GM21390 (cell line): ENCODE measurements around the gene DNMT3A.

Experiments
- ATAC-seq: cut with Tn5 transposase; IDR thresholded peaks from one replicate; pipeline ENCODE4 v1.9.1; 2021; ENCODE audit not compliant: unreplicated experiment

DNMT3A gene

DNA sequence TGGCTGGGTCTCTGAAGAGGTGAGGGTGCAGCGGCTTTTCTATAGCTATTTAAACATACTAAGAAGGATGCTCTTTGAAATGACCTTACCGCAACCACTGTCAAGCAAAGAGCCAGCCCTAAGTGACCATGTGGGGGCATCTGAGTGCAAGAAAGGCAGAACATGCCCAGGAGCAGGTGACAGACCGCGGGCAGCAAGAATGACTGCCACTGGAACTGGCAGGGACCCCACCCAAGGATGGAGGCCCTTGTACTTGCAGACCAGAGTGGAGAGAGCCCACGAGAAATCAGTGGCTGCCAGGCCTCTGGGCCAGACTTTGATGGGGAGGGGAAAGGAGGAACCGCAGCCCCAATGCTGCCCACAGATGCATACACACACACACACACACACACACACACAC is 33.1 kb downstream of the DNMT3A start:
- no peak for ATAC-seq

DNA sequence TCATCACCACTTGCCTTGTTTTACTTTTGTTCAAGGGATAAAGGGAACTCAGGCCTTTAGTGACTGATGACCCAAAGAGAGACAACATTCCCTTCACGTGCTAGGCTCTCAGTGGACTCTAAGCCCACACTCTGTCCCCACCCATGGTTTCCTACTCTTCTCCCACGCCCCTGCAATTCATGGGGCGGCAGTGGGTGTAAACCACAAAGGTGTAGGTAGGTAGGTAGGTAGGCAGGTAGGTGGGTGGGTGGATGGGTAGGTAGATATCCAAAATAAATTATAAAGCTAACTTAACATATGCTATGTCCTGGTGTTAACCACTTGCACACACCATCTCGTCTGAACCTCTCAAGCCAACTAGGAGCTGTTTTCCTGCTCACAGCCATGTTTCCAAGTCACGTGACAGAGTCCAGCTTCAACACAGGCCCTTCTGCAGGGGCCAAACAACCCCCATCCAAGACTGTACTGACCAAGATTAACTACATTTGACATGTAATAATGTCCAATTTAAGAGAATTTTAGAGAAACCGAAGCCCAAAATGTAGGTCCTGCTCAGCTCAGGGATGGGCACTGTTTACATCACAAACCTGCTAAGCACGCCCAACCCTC is 33.7 kb downstream of the DNMT3A start:
- no peak for ATAC-seq

DNA sequence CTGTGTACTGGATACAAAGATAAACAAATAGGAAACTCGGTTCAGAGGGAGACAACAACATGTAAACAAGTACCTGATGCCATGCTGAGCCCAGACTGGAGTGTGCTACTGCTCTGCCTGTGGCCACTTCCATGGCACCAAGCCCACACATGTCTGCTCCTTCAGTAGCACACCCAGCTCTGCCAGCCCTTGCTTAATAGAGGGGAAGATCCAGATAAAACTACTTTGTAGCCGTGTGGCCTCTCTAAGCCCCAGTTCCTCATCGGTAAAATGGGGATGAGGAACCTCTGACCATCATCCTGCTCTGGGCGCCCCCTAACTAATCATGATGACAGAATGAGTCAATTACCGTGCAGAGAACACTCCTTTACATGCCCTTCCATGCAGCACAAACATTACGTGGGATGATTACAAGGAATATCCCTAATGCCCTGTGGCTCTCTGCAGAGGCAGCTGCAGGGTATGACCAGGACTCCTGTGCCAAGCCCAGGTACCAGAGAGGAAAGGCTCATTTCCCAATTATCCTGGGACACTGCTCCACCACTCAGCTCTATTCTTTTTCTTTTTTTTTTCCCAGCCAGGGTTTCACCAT is 34.9 kb downstream of the DNMT3A start:
- ATAC-seq: no peak

DNA sequence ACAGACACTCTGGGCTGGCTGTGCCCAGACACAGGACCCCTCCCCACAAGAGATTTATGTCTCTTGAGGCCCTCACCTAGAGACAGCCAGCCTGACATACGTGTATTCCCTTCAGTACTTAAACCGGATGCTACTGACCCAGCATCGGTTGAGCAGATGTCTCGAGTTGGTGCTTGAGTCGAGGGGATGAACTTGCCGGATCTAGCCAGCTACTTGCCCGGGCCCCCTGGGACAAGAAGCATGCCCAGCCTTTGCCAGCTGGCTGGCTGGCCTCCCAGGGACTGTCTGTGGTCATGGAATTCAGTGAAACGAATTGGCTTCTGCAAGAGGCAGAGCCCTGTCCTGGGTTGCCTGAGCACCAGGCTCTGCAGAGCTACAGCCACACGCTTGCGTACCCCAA is 36.0 kb downstream of the DNMT3A start:
- ATAC-seq: no peak

DNA sequence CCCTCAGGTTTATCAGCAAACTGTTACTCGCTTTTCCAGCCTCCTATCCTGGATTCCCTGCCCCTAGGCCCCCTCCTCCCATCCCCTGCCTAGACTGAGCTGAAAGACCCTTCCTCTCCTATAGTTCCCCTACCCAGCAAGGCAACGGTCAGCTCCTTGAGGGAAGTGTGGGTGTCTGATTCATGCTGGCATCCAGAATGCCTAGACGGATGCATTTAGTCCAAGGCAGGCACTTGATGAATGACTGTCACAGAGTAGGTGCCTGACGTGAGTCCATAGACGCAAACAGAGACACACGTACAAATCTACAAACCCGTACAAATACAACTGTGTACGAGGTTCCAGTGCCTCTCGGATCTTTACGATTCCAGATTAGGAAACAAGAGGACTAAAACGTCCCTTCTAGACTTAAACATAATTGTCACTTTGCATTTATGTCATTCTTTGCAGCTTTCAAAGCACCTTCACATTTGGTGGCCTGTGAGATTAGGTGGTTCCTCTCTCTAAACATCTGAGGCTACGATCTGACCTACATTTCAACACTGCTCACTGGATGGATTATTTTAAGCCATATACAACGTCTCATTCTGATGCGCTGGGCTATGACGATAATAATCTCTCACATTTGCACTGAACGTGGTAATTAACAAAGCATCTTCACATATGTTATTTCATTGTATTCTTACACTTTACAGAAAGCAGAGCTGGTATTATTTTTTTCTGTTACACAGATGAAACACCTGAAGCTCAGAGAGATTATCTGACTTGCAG is 36.7 kb downstream of the DNMT3A start:
- ATAC-seq: no peak

DNA sequence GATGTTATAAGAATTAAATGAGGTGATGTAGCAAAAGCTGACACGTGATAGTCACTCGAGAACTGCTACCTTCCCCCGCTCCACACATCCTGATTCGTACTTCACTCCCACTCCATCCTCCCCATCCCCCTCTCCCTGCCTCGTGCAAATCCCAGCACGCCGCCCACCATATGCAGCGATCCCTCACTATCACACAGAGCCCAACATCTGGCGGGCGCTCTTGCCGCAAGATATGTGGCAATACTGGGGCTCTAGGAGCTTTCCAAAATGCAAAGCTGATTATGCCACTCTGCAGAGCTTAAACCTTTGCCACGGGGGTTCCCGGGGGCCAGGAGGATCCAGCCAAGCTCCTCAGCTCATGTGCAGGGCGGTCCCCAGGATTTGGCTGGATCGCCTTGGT is 37.4 kb downstream of the DNMT3A start:
- no peak for ATAC-seq

DNA sequence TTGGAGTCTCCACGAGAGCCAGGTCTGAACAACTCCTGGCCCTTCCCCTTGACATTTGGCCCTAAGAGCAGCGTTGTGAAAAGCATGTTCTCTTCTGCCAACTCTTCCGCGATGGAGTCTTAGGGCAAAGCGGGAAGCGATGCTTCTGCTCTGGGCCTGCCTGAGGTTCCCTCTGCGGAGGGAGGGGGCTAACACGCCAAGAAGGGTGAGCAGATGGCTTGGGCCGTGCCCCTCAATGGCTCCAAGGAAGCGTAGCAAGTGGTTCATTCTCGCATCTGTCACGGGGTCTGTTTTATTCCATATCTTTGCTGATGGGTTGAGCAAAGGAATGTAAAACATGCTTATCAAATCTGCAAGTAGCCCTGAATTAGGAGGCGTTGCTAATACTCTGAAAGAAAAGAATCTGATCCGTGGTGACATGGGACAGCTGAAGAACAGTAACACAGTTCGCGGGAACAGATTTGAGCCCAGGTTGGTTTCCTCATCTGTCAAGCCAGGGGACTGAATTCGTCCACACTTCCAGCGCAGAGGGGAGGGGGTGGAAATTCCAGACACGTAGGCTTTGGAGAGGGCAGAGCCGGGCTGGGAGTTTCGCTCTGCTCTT is 38.0 kb downstream of the DNMT3A start:
- ATAC-seq: no peak

DNA sequence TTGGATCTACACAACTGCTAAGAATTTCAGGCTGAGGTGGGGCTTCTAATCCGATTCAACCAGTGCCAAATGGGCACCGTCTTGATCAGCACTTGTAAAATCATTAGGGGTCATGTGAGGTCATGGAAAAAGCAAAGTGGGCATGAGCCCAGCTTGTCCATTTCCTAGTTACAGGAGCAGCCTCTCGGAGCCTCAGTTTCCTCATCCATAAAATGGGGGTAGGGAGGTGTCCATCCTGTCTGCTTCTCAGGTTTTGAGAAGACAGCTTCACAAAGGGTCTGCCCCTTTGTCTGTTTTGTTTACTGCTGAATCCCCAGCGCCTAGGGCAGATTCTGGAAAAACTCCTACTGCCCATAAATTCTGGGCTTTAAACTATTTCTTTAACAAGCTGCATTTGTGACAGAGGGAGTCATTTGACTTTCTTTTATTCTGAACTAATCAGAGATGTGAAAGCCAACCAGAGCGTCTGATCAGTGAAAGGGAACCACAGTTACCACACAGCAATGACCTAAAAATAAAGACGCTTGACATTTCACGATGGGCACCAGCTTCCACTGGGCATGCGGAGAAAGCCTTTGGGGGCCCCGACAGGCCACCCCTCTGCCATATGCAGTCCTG is 38.9 kb downstream of the DNMT3A start:
- ATAC-seq: no peak

DNA sequence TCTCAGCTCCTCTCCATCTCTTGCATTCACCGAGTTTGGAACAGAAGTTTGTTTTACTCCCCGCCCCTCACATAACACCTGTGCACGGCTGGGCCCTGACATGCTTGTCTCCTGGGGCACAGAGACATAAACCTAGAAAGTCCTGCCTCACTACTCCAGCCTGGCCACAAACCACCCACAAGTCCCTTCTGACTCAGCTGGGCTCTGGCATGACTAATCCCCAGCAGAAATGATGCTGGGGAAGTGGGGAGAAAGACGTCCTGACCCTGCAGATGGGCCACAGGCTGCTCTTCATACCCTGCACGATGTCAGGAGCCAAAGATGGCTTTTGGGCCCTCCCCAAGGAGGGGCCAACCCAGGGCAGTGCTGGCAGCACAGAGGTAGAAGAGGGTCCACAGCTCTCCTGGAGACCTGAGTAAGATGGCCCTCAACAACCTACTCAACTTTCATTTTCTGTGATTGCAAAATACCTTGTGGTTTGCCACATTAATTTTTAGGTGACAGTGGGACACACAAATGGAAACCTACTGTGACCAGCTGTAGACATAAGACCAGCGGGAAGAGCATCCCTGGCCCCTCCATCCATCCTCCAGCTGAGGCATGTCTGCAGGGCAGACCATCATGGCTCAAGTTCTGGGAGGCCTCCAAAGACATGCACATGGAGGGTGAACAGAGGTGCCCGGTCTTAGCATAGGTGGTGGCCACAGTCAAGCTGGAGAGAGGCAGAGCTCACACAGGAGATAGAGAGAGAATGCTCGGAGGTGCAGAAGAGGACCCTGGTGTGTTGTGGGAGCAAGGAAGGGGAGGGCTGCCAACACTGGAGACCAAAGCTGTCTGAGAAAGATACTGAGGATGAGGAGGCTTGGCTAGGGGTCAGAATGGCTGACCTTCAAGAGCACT is 40.0 kb downstream of the DNMT3A start:
- ATAC-seq: peak; percentile 95

DNA sequence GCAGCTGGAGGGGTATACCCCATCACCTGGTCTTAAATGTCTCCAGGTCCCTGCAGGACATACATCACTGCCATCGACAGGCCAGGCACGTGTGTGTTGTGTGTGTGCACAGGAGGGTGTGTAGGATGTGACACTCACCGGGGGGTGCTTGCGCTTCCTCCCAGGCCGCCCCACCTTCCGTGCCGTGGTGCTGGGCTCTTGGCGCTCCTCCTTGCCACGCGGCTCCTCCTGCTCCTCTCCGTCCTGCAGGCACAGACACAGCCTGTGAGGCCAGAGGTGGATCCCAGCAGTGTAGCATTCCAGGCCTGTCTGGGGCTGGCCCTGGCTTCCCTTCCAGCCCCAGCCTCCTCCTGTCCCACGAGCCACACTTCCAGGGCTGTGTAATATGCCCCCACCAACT is 41.7 kb downstream of the DNMT3A start:
- ATAC-seq: no peak

DNA sequence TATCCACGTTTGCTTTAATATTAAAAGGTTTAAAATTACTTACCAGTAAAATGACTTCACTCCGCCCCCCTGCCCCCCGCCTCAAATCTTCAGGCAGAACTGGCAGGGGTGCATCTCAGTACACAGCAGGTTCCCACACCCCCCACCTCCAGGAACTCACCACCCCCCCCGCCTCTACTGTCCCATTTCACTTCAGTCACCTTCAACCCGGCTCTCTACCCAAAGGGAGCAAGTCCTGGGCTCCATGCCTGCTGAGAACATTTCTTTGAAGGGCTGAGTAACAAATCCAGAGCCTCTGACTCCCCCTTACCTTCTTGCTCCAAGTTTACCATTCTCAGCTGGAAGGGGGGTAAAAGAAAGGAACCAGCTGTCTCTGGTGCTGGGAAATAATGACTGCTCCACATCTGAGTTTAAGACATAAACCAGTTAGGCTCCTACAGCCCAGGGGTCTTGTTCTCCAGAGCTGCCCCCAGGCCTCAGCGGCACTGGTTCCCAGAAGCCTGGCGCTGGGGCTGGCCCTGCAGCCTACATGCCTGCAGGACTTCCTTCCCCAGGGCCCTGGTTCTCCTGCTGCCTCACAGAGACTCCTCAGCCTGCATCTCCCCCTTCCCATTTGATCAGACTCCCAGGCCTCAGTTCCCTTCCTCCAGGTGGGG is 42.8 kb downstream of the DNMT3A start:
- no peak for ATAC-seq

DNA sequence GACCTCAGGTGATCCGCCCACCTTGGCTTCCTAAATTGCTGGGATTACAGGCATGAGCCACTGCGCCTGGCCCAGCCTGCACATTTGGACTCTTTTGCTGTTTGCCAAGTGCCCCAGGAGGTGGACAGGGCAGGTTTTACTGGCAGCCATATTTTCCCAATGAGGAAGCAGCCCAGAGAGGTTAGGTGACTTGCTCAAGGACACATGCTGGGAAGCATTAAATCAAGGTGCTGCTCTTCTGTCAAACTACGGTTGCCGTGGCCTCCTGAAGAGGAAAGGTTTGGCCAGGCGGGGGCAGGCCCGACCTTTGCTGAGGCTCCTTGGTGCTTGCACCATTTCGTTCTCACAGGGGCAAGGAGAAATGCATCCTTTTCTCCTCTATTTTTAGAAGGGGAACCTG is 44.0 kb downstream of the DNMT3A start:
- ATAC-seq: no peak

DNA sequence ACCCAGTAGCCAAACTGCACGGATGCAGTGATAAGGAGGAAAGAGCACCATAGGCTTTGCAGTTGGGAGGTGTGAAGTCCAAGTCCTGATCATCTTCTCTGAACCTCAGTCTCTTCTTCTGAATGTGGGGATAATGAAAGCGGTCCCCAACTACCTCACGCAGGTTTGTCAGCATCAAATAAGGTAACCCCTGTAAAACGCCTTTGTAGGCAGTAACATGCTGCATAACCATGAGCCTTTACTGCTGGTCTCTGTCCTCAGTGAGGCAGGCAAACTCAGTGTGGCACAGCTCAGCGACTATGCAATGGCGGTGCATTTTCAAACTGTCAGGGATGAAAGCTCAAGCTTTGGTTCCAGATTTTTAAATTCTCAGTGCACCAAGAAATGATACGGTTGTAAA is 46.1 kb downstream of the DNMT3A start:
- no peak for ATAC-seq

DNA sequence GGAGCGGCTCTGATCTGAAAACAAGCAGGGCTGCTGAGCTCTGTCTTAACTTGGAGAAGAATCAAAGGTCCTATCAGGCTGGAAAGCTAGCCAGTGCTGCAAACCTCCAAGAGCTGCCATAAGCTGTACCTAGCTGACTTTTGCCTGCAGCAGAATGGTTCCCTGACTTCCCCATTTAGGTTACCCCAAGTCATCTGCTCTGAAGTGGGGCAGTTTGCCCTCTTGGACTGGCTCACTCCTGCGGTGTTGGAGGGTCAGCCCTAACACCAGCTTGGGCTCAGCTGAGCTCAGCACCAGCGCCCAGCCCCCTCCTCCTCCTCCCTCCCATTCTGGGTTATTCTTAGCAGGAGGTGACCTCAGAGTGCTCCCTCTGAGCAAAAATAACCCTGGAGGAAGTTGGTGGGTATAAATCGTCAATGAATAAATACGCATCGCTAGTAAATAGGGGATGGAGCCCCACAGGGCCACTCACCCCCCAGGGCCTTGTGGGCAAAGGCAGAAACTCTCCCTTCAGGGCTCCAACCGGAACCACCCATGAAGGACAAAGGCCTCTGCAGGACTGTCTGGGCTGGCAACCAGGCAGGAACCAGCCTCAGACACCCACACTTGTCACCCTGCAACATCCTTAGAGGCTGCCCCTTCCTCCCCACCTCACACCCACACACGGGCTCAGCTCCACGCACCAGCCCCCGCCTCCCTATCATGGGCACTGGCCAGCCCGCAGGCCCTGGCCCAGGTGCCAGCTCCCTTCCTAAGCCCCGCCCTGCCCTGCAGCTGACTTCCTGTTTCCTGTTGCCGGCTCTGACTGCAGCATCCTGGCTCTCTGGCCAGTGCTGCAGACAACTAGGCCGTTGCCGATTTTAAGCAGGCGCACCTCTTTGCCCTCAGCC is 46.9 kb downstream of the DNMT3A start:
- peak; percentile 95 for ATAC-seq

DNA sequence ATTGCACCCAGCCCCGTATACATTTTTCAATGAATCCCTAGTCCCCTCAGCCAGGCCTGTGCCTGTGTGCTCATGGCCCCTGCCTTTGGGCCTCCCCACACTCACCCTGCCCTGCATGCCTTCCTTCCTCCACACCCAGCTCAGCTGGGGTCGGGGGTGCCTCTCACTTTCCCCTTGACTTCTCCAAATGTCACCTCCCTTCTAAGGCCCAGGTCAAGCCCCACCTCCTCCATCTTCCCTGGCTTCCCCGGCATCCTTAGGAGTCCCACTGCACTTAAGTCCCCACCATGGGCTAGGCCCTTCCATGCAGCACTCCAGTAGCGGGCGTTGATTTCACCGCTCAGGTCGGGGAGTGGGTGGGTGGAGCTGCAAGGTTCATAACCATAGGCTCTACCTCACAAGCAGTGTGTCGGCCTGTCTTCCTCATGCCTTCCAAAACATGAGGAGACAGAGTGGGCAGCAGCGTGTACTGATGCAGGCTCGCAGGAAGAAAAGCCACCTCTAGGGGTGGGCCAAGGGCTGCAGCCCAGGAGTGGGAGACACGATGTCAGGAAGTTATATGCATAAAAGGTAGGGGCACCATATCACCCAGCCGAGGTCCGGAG is 47.7 kb downstream of the DNMT3A start:
- no peak for ATAC-seq

DNA sequence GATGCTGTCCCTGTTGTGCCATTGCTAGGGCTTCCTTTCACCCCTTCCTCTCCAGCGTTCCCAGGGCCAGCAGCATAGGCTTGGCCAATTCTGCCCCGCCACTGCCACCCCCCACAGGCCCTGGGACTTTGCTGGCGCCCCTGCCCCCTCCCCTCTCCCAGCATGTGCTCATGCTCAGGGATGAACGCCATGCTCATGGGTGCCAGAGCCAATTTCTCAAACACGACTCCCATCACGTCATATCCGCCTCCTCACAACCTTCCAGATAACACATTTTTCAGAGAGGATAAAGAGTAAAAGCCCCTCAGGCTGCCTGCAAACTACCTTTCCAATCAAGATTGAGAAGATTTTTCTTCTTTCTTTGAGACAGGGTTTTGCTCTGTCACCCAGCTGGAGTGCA is 48.6 kb downstream of the DNMT3A start:
- no peak for ATAC-seq

DNA sequence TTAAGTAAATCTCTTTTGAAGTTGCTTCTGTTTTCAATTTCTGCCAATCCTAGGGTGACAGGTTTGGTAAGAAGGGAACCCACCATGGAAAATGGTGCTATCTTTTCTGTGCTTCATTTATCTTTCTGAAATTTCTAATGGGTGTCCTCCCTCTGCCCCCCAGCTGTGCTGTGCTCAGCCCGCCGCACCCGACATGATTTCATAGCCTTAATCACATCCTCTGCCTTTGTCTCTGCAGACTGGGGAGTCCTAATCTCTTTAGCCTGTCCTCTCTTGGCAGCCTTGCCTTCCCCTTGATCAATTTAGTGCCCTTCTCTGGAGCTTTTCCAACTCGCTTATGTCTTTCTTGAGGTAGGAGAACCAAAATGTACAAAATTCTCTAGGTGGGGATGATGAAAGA is 49.3 kb downstream of the DNMT3A start:
- no peak for ATAC-seq

DNA sequence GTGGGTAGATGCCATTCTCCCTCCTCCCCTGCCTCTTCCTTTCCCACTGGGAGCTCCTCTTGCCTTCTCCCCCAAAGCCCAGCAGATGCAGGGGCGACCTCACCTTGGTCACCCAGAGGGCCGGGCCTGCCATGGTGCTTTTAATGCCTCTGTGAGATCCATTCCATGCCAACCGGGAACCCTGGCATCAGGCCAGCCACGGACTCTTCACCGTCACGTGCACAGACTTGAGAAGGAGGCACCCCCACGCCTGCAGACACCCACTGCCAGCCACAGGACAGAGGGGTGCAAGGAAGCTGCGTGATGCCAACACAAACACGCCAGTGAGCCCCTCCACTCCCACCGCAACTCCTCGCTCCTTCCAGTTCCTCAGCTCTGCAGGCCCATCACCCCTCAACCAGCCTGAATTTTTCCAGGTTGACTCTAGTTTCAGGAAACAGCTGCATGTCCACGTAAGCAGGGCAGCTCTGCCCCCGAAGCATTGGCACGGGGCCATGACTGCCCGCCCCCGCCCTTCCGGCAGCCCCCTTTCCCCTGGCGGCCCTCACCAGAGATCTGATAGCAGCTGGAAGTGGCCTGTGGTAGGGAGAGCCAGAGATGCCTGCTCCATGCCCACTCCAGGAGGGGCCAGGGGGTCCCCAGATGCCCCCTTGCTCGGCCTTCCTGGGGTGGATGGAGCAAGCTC is 50.8 kb downstream of the DNMT3A start:
- ATAC-seq: no peak
